ENCODE results near the gene FOXP1.
A peak's percentile ranks its signal among the peaks of the same experiment; 100 is the strongest.

Gene FOXP1

DNA sequence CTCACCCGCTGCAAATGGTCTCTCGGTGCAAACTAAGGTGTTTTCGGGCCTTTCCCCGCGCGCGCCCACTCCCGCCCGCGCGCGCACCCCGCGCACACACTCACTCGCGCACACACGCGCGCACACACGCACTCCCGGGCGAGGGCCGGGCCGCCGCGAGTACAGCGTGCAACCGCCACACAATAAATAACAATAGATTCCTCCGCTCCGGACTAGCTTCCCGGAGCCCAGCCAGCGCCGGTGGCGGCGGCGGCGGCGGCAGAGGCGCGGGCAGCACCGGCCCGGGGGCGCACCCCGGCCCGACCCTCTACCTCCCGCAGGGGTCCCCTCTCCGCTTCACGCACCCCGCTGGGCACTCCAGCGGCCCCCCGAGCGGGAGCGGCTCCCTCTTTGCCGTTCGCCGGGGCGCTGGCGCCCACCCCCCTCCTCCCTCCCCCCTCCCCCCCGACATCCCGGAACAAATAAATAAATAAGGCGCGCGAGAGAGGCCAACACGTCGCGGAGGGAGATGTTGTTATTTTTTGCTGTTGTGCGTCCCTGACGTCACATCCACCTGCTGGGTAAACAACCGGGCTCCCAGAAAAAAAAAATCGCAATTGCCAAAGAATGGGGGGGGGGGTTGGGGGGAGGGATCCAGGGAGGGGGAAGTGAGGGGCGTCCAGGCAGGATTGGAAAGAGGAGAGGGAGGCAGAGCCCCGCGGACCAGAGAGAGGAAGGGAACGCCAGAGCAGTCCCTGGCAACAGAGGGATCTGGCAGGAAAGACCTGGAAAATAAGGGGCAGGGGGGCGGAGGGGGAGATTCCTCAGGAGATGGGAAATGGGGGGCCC, at the start of gene FOXP1:
TSS of gene FOXP1 (minus strand) at position 163 of the 828 bp plus-strand sequence. CDS start 385,347 bp downstream, outside the sequence.
- peak; percentile 83 for DNase-seq (ENCODE audit: low spot score)

DNA sequence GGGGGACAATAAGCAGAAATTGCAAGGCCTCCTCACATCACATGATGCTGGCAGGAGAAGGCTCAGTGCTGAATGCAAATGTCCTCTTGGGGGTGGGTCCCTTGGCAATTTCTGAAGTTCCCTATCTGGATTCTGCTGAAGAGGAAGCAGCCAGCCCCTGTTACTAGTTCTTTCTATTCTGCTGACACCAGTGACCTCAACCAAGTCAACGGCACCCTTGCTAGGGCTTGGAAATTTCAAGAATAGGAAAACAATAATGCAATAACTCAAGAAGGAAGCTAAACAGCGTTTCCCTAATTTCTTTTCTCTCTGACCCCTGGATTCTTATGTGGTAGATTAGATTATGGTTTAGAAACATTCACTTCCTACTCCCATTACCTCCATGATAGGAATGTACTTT, 46.2 kb upstream of the FOXP1 start:
- no peak for DNase-seq (ENCODE audit: low spot score)

DNA sequence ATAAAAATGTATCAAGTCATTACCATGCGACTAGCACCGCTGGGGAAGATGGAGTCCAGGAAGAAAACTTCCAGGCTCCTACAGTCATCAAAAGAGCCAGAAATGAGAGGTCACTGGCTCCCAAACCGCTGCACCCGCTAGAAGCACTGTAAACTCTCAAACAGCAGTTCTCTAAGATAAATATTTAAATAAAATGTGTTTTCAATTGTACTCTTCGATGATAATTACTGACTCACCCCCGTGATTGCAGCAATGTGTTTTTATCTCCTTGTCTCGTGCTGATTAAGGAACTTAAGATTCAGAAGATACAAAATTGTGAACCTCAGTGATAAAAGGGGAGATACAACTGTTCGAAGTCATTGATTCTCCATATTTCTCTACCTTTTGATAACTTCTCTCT, 45.8 kb upstream of the FOXP1 start:
- no peak for DNase-seq (ENCODE audit: low spot score)

DNA sequence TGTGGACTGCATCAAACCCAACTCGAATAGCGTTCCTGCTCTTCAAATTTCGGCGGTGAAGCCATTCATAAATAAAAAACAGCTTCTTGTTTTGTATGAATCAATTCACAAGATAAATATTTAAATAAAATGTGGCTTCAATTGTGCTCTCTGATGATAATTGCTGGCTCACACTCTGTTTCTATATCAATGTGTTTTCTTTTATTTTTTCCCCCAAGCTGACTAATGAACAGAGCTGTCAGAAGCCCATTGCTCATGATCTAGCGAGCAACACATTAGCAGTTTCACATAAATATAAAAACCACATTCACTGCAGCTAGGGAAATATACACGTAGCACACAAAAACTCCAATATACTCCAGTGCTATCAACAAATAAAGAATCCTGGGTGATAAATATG, 45.0 kb upstream of the FOXP1 start:
- DNase-seq (ENCODE audit: low spot score) = no peak

DNA sequence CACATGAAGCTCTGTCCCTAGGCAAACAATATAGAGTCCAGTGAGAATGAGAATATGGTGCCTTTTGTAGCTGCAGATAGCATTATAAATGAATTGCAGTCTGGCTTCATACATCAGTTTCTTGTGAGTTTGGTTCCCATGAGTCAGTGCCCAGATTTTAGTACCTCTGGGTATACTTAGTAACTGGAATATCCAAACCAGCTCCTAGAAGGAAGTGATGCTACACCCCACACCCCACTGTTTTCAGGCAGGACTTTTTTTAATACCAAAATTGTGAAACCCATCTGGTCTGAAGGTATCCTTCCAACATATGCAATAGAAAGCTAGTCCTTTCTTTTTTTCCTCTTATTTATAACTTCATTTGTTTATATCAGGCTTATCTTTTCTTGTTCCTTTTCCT, 42.1 kb upstream of the FOXP1 start:
- DNase-seq (ENCODE audit: low spot score) = no peak

DNA sequence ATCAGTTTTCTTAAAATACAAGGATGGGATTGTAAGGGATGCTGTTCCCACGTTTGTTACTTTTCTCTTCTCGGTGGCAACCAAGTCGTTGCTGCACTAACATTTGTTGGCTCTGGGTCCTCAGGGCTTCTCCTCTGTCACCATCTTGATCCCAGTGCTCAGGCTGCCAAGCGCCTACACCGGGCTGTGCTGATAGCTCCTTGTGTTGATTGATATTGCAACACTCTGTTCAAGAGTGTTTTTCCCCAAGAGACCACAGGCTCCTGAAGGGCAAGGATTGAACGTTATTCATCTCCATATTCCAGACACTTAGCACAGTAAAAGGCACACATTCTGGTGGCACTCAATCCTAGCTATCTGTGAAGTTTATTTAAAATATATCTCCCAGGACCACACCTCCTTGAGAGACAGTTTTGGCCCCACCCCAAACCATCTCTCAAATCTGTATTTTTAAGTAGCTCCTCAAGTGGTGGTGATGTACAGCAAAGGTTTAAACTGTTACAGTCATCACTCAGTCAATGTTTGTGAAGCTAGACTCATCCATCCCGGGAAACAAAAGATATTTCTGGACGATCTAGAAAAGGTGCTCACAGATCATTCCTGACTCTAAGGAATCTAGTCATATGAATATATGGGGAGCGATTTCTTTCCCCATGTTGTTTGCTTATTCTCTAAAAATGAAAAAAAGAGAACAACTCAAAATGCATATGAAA, 38.5 kb upstream of the FOXP1 start:
- no peak for DNase-seq (ENCODE audit: low spot score)

DNA sequence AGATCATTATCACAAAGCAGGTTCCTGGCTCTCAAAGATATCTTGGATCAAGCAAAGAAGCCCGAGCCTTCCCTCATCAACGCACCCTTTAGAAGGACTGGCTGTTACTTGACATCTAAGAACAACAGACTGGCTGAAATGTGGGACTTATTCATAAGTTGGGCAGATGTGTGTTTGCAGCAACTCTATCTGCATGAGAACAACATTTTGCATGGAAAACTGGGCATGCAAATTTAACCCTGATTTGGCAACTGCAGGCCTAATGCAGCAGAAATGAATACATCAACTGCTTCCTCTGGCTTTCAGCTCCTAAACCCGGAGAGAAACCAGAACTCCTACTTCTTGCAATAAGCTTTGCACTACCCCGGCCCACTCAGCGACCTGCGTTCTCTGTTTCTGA, 35.0 kb upstream of the FOXP1 start:
- no peak for DNase-seq (ENCODE audit: low spot score)

DNA sequence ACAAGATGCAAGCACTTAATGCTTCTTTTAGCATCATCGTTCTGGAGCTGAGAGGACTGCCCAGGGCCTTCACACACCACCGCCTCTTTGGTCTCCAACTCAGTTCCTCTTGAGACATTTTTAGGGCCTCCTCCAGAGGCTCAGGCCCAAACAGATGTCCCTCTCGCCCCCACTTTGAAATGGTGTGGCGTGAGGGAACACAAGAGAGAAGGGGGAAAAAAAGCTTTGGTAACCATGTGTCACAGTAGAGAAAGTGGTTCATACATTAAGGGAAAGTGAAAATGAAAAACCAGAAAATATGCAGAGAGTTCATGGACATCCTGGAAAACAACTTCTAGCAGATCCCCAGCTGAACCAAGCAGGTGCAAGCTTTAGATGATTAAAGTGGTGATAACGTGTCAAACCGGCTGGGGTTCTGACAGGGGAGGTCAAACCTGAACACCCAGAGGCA, 33.1 kb upstream of the FOXP1 start:
- no peak for DNase-seq (ENCODE audit: low spot score)

DNA sequence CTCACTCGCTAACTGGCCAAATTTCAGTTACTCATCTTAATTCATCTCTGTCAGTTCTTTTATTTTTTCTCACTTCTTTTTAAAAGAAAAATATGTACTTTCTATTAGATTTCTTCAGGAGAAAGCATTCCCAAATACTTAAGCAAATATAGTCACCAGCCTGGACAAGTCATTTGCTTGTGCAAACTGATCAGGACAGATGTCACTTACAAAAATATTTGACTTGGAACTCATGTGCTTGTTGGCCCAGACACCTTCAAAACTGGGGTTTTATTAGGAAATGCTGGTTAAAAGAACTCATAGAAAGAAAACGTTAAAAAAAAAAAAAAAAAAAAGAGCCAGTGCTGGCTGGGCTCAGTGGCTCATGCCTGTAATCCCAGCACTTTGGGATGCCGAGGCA, 31.3 kb upstream of the FOXP1 start:
- no peak for DNase-seq (ENCODE audit: low spot score)

DNA sequence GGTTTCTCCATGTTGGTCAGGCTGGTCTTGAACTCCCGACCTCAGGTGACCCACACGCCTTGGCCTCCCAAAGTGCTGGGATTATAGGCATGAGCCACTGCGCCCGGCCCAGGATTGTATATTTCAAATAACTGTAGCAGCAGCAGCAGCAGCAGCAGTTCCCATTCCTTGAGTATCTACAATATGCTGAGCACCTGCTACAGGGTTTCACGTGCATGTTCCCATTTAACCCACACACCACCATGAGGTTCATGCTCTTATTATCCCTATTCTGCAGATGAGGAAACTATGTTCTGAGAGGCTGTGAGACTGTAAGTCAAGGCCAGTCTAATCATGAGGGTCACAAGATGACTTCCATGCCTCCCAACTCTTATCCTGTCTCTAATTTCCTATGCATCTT, 30.9 kb upstream of the FOXP1 start:
- DNase-seq (ENCODE audit: low spot score) = no peak

DNA sequence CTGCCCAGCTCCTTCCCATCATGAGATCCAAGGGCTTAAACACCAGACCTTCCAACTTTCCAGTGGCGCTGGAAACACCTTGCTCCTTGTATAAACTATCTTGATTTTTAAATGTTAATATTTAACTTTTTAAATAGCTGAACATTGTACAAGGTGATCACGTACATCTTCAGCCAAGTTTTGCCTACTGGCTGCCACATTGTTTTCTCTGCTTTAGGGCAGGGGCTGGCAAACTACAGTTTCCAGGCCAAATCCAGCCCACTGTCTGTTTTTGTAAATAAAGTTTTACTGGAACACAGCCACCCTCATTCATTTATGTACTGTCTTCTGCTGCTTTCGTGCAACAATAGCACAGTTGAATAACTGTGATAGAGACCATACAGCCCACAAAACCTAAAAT, 27.6 kb upstream of the FOXP1 start:
- no peak for DNase-seq (ENCODE audit: low spot score)

DNA sequence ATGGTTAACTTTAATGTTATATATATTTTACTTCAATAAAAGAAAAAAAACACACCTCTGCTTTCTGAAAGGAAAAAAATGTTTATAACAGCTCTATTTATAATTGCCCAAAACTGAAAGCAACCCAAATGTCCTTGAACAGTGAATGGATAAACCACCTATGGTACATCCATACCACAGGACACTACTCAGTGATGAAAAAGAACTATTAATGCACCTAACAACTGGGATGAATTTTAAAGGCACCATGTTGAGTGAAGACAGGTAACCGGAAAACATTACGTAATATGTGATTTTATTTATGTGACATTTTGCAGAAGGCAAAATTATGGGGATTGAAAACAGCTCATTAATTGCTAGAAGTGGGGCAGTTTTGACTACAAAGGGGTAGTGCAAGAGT, 23.8 kb upstream of the FOXP1 start:
- DNase-seq (ENCODE audit: low spot score) = no peak

DNA sequence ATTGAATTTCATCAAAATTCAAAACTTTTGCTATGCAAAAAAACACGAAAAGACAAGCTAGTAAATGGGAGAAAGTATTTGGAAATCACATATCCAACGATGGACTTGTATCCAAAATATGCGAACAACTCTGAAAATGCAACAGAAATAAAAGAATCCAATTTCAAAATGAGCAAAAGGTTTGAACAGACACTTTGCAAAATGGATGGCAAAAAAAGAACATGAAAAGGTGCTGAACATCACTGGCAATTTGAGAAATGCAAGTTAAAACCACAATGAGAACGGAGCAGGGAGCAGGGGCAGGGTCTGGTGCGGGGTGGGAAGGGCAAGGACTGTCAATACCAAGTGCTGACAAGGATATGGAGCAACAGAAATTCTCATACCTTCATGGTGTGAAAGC, 23.1 kb upstream of the FOXP1 start:
- no peak for DNase-seq (ENCODE audit: low spot score)

DNA sequence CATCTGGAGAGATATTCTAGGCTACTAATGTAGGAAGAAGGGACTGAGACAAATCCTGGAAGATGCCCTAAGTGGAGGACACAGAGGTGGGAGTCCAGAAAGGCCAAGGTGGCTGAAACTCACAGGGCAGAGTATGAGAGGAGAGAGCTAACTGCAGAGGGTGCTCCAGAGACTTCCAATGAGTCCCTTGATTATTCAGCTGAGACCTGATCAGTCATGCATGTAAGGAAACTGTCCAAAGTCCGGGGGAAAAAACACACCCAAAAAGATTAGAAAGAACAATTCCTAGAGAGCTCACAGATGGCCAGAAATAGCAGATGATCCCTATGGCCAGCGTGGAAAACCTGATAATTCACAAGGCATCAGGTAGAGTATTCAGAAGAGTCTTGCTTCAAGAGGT, 18.7 kb upstream of the FOXP1 start:
- no peak for DNase-seq (ENCODE audit: low spot score)

DNA sequence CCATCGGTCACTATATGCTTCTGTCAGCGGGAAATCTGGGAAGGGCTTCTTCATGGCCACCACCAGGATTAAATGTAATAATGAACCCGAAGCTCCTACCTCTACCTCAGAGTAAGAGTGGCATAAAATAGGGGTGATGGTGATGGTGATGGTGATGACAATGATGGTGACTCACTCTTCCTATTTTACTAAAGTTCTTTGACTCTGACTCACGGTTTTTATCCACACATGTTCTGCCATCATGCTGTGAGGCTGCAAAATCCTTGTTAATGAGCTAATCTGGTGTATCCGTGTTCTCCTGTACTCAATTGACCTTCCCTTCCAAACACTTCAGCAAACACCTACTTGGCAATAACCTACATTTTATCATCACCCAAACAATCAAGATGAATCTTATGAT, 18.3 kb upstream of the FOXP1 start:
- DNase-seq (ENCODE audit: low spot score) = no peak

DNA sequence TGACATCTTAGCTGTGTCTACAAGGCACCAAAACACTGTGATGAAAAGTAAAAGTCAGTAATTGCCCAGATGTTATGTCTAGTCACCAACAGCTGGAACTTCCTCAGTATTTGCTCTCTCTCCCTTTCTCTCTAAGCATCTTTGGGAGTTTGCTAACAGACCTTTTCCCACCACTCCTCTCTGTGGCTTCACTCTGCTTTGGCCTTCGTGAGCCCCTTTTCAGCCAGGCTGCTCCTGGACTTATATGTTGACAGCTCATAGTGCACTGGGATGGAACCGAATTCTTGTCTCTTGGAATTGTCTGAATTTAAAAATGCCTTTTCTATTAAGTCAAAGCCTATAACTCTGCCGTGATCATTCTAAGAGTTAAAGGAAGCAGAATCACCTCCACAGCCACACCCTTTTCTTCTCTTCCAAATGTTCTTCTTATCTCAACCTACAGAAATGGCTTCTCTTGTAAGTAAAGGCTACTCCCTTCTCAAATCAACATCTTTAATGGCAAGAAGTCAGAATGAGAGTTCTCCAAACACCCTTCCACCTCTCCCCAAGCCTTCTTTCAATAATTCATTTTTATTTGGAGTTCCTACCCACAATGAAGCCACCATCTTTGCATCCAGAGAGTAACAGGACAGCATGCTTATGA, 17.2 kb upstream of the FOXP1 start:
- DNase-seq (ENCODE audit: low spot score) = no peak

DNA sequence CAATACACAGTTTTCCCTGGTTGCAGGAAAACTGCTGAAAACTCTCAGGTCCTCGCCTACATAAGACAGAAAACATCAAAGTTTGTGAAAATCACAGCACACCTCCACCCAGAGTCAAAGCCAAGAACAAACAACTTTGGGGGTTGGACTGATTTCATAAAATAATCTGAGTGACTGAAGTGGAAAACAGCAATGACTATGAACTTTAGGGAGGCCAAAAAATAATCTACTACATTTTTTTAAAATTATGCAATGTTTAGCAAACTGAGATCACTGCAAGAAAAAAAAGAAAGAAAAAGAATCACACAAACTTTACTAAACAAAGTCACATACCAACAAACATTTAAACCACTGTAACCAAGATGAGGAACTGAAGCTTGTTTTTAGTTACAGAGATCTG, 15.9 kb upstream of the FOXP1 start:
- no peak for DNase-seq (ENCODE audit: low spot score)

DNA sequence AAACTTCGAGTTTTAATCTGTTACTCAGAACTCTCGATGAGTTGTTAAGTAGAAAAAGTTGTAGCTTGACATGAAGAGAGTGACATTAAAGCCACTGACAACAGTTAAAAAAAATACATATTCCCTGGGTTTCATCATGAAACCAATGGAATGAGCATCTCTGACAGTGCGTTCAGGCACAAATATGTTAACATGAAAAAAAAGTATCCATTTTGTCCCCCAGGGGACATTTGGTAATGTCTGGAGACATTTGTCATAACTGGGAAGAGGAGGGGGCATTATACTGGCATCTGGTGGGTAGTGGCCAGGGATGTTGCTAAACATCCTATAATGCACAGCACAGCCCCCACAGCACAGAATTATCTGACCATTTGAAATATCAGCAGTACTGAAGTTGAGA, 14.8 kb upstream of the FOXP1 start:
- no peak for DNase-seq (ENCODE audit: low spot score)

DNA sequence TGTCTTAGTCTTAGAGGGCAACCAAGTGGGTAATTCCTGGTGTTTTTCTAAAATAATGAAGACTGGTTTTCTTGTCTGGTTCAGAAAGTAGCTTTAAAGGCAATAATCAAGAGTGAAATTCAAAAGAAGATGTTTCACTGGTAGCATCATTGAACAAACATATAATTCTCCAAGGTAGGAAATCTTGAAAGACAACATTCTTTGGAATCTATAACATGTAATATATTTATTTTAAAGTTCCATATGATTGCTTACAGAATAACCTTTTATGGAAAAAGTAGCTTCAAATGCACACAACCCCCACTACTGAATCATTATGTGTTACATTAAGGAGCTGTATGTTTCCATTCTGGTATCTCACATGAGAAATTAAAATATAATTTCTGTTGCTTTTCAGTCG, 13.8 kb upstream of the FOXP1 start:
- DNase-seq (ENCODE audit: low spot score) = no peak

DNA sequence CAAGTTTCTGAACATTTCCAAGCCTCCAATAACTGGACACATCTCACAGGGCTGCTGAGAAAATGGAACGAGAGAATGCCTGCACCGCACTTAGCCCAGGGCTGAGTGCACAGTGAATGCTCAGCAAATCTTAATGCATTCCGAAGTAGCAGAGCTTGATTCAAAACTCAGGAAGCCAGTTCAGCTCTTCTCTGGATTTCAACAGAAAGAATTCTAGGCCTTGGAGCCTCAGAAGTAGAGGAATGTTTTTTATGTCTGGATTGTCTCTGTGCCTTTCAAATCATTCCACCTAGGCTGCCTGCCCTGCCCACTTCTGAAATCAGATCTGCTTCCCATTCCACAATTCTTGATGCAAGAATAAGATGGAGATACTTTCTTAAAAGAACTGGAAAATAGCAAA, 9.6 kb upstream of the FOXP1 start:
- no peak for DNase-seq (ENCODE audit: low spot score)

DNA sequence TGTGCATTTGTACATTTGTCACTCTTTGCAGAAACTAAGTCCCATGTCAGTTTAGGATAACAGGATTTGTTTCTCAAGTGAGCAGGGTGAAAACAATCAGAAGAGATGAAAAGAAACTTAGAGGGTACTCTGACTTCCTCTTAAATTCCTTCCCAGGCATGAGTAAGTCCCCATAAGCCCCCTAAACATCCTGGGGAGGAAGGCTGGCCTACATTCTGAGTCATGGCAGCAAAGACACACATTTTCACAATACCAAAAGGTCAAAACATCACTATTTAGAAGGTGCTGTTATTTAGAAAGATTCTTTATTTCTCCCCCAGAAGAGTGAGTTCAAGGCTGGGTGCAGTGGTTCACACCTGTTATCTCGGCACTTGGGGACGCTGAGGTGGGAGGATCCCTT, 7.6 kb upstream of the FOXP1 start:
- no peak for DNase-seq (ENCODE audit: low spot score)

DNA sequence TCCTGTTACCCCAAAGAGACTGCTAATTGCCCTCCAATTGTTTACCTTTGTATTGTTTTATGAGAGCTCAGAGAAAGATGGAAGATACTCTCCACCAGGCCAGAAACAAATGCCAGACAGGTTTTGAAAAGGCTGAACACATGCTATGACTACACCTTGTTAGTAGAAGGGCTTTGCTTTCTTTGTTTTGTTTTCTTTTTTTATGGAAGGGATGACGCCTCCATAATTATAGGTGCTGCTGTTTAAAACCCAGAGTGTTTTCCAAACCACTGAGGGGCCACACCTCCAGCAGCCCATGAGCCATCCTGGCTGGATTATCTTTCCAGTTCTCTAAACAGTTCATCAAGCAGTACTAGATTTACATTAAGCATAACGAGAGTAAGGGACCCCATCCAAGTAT, 5.6 kb upstream of the FOXP1 start:
- no peak for DNase-seq (ENCODE audit: low spot score)

DNA sequence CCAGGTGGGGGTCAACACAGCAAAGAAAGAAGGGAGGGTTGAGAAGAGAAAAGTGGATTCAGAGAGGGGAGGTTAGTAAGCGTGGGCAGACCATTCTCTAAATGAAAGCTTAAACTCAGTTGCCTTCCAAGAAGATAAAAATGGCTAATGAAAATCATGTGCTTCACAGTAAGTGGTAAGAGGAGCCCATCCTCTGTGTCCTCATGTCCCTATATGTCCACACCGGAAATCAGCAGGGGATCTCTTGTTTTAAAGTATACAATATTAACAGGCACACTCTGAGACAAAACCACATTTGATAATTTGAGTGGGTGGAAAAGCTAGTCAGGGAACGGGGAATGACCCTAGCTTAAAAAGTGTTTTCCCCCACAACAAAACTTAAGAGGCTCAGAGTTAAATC, 4.4 kb upstream of the FOXP1 start:
- DNase-seq (ENCODE audit: low spot score) = no peak
